ENCODE measurements around the gene CACNA2D2. TPM values are rescaled to one million over a fixed set of nuclear protein-coding genes. Genes with fewer than 3 reads are reported as not detected.

CACNA2D2 gene
- total RNA-seq, 1 experiment from 2014 or later, result 22.0 TPM

- H3K27ac Mint-ChIP-seq, result no peak overlapping the region
- no peaks in the 10 kb centered on the region for H3K9me3 Mint-ChIP-seq
- H3K27me3 Mint-ChIP-seq (ENCODE audit: low read depth), result no peaks in the 10 kb centered on the region
- no peaks in the 10 kb centered on the region for H3K36me3 Mint-ChIP-seq
- H3K4me3 Mint-ChIP-seq, result no peak overlapping the region
- POLR2A ChIA-PET, result no interaction called here
- ATAC-seq (no peak), DNase-seq (ENCODE audit: low spot score) (no peak)
- CTCF ChIA-PET, result no interaction called here
- TF ChIP-seq SOX15 (CRISPR knock-in tag; IDR thresholded peaks at IDR 0.05), result no peak
- no peak for TF ChIP-seq FOXJ3 (CRISPR knock-in tag; IDR thresholded peaks at IDR 0.05; ENCODE audit: borderline replicate concordance)
- TF ChIP-seq NR3C1 (CRISPR knock-in tag; conservative IDR thresholded peaks at IDR 0.05; ENCODE audit: low read depth), result no peak
- no peak for TF ChIP-seq ZNF317 (CRISPR knock-in tag; IDR thresholded peaks at IDR 0.05; ENCODE audit: borderline replicate concordance, low read depth)
- no peak for TF ChIP-seq GTF2I (CRISPR knock-in tag; conservative IDR thresholded peaks at IDR 0.05)
- no peak for TF ChIP-seq CDX4 (CRISPR knock-in tag; IDR thresholded peaks at IDR 0.05; ENCODE audit: borderline replicate concordance)
- TF ChIP-seq ZNF671 (CRISPR knock-in tag; IDR thresholded peaks at IDR 0.05), result no peak
- TF ChIP-seq ZNF232 (CRISPR knock-in tag; IDR thresholded peaks at IDR 0.05), result no peak
- no peak for TF ChIP-seq ZNF532 (CRISPR knock-in tag; IDR thresholded peaks at IDR 0.05; ENCODE audit: borderline replicate concordance)
- TF ChIP-seq TEAD1 (CRISPR knock-in tag; IDR thresholded peaks at IDR 0.05), result no peak
- no peak for TF ChIP-seq ZBTB21 (CRISPR knock-in tag; IDR thresholded peaks at IDR 0.05; ENCODE audit: borderline replicate concordance)
- no peak for TF ChIP-seq RORB (CRISPR knock-in tag; IDR thresholded peaks at IDR 0.05)
- H3K4me1 Mint-ChIP-seq, result 0 out of 2 replicates have a peak, but pooled peaks cover under 1% of the 10 kb centered on the region
Observed at GRCh38 chr3:50472958-50473357, 30.5 kb downstream of the CACNA2D2 start.

GRCh38 chr3:50470658-50471057 is 32.8 kb downstream of the CACNA2D2 start:
- Mint-ChIP-seq H3K4me3 (no peak overlapping the region), H3K27me3 (ENCODE audit: low read depth) (no peaks in the 10 kb centered on the region), H3K9me3 (no peaks in the 10 kb centered on the region), H3K27ac (no peak overlapping the region), H3K4me1 (peaks cover 4% of the 10 kb centered on the region; the same call in 1 of the 2 replicates), H3K36me3 (no peaks in the 10 kb centered on the region)
- ChIA-PET POLR2A (interaction anchor here (0.7 to 0.9 kb wide), 2 partner anchors 40 to 98 kb away, joined by 3 read pairs; partner anchors contain the start of gene HEMK1), CTCF (no interaction called here)
- DNase-seq (ENCODE audit: low spot score) (no peak), ATAC-seq (no peak)
- TF ChIP-seq RORB (CRISPR knock-in tag; IDR thresholded peaks at IDR 0.05), result no peak
- TF ChIP-seq KAT7 (CRISPR knock-in tag; IDR thresholded peaks at IDR 0.05; ENCODE audit: borderline replicate concordance), result no peak
- TF ChIP-seq CREM (CRISPR knock-in tag; IDR thresholded peaks at IDR 0.05), result no peak
- TF ChIP-seq FOXP4 (CRISPR knock-in tag; IDR thresholded peaks at IDR 0.05), result no peak
- TF ChIP-seq ZNF512 (CRISPR knock-in tag; IDR thresholded peaks at IDR 0.05; ENCODE audit: borderline replicate concordance), result no peak
- no peak for TF ChIP-seq E2F4 (CRISPR knock-in tag; IDR thresholded peaks at IDR 0.05; ENCODE audit: borderline replicate concordance, low read depth)
- no peak for TF ChIP-seq ATF1 (CRISPR knock-in tag; IDR thresholded peaks at IDR 0.05)
- no peak for TF ChIP-seq TEAD1 (CRISPR knock-in tag; IDR thresholded peaks at IDR 0.05)
- TF ChIP-seq SMAD3 (CRISPR knock-in tag; IDR thresholded peaks at IDR 0.05; ENCODE audit: borderline replicate concordance), result no peak
- no peak for TF ChIP-seq IRF1 (CRISPR knock-in tag; IDR thresholded peaks at IDR 0.05)
- TF ChIP-seq E2F1 (CRISPR knock-in tag; IDR thresholded peaks at IDR 0.05), result no peak
- no peak for TF ChIP-seq FOXP1 (CRISPR knock-in tag; IDR thresholded peaks at IDR 0.05; ENCODE audit: borderline replicate concordance)
- TF ChIP-seq ZNF232 (CRISPR knock-in tag; IDR thresholded peaks at IDR 0.05), result no peak
- TF ChIP-seq ZBTB21 (CRISPR knock-in tag; IDR thresholded peaks at IDR 0.05; ENCODE audit: borderline replicate concordance), result no peak
- no peak for TF ChIP-seq ELF4 (CRISPR knock-in tag; IDR thresholded peaks at IDR 0.05; ENCODE audit: low read depth)
- TF ChIP-seq ZNF671 (CRISPR knock-in tag; IDR thresholded peaks at IDR 0.05), result no peak
